H1 (cell line): Measurements from ENCODE around the gene LAD1. TPM values are rescaled to one million over a fixed set of nuclear protein-coding genes. Genes with fewer than 3 reads are reported as not detected.

ENCODE experiments used
- CBX8 ChIP-seq: fragments of 300-800, 300-1000 bp; sonication (generic); IDR thresholded peaks from 2 replicates; pipeline ENCODE4 v1.7.1; 2016; ENCODE audit warnings: low read depth, low read length, borderline replicate concordance
- JUN ChIP-seq: IDR thresholded peaks from 2 replicates; pipeline ENCODE4 v1.6.1; 2011; ENCODE audit warnings: low read depth, mild to moderate bottlenecking, improper control_type of control experiment, low read length
- JUND ChIP-seq: IDR thresholded peaks from 2 replicates; pipeline ENCODE4 v1.6.1; 2011; ENCODE audit warnings: mild to moderate bottlenecking, improper control_type of control experiment, low read length
- POLR2A ChIP-seq, 2 experiments: IDR thresholded peaks; 1 replicate in 1 of 2; 2 replicates in 1 of 2; pipeline ENCODE4 v1.6.1; 2011; ENCODE audit warnings: low read depth in 2 of 2, low read length in 2 of 2, mild to moderate bottlenecking in 2 of 2; ENCODE audit errors: control extremely low read depth in 1 of 2
- RFX5 ChIP-seq: IDR thresholded peaks from 2 replicates; pipeline ENCODE4 v1.6.1; 2011; ENCODE audit warnings: low read depth, low read length, improper control_type of control experiment, borderline replicate concordance
- SP1 ChIP-seq: IDR thresholded peaks from 2 replicates; pipeline ENCODE4 v1.6.1; 2011; ENCODE audit warnings: low read depth, low read length
- SRF ChIP-seq: IDR thresholded peaks from 2 replicates; pipeline ENCODE4 v1.6.1; 2011; ENCODE audit warnings: mild to moderate bottlenecking, low read depth, low read length, moderate library complexity
- polyA plus RNA-seq, 7 experiments: library from polyadenylated mRNA; depleted of rRNA in 3 of 7; stranded (reverse) in 5 of 7; unstranded in 2 of 7; fragments of >200 nt in 5 of 7; fragments of 200-250 nt in 2 of 7; gene quantifications; 1 replicate in 5 of 7; 2 replicates in 1 of 7; 4 replicates in 1 of 7; pipeline versions ENCODE4 v1.2.1 to v1.2.3, GENCODE V29; 2011 to 2013; ENCODE audit warnings: missing spikeins in 2 of 7, mixed read lengths in 2 of 7
- total RNA-seq: library from RNA; stranded (reverse); fragmentation: NEBNext Ultra II Directional; extraction: Animal tissue kit (Norgen Biotek cat#: 25700); gene quantifications from 2 replicates; pipeline ENCODE4 v1.2.1, GENCODE V29; 2021
- TF ChIP-seq, protein P1 (sequence below): fragments of 300-600 bp; sonication (generic); IDR thresholded peaks from 2 replicates; pipeline ENCODE4 v1.7.1; 2012; ENCODE audit warnings: low read length, moderate library complexity, mild to moderate bottlenecking, inconsistent platforms; ENCODE audit not compliant: insufficient replicate concordance

The LAD1 gene
- total and polyA plus RNA-seq, 2 of the 8 experiments (the other 6 are each of a cell fraction or from before 2014, with no cell fraction given), result 9.3 to 32.8 TPM

DNA sequence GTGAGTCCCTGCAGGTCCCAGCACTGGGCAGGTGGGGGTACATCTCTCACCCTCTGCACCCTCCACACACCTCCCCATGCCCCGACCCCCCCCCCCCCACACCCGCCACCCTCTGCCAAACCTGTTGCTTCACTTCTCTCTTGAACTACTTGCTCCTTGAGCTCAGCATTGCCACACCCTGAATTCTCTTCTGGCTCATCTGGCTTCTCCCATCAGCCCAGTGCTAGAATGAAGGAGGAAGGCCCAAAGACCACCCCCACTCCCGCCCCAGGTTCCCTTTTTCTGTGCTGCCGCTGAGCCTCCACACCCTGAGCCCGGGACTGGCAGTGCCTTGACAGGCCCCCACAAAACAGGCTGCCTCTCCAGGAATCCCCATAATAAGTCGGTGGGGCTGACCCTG, 28.8 kb upstream of the LAD1 start (continued):
- TF ChIP-seq, protein P1, sequence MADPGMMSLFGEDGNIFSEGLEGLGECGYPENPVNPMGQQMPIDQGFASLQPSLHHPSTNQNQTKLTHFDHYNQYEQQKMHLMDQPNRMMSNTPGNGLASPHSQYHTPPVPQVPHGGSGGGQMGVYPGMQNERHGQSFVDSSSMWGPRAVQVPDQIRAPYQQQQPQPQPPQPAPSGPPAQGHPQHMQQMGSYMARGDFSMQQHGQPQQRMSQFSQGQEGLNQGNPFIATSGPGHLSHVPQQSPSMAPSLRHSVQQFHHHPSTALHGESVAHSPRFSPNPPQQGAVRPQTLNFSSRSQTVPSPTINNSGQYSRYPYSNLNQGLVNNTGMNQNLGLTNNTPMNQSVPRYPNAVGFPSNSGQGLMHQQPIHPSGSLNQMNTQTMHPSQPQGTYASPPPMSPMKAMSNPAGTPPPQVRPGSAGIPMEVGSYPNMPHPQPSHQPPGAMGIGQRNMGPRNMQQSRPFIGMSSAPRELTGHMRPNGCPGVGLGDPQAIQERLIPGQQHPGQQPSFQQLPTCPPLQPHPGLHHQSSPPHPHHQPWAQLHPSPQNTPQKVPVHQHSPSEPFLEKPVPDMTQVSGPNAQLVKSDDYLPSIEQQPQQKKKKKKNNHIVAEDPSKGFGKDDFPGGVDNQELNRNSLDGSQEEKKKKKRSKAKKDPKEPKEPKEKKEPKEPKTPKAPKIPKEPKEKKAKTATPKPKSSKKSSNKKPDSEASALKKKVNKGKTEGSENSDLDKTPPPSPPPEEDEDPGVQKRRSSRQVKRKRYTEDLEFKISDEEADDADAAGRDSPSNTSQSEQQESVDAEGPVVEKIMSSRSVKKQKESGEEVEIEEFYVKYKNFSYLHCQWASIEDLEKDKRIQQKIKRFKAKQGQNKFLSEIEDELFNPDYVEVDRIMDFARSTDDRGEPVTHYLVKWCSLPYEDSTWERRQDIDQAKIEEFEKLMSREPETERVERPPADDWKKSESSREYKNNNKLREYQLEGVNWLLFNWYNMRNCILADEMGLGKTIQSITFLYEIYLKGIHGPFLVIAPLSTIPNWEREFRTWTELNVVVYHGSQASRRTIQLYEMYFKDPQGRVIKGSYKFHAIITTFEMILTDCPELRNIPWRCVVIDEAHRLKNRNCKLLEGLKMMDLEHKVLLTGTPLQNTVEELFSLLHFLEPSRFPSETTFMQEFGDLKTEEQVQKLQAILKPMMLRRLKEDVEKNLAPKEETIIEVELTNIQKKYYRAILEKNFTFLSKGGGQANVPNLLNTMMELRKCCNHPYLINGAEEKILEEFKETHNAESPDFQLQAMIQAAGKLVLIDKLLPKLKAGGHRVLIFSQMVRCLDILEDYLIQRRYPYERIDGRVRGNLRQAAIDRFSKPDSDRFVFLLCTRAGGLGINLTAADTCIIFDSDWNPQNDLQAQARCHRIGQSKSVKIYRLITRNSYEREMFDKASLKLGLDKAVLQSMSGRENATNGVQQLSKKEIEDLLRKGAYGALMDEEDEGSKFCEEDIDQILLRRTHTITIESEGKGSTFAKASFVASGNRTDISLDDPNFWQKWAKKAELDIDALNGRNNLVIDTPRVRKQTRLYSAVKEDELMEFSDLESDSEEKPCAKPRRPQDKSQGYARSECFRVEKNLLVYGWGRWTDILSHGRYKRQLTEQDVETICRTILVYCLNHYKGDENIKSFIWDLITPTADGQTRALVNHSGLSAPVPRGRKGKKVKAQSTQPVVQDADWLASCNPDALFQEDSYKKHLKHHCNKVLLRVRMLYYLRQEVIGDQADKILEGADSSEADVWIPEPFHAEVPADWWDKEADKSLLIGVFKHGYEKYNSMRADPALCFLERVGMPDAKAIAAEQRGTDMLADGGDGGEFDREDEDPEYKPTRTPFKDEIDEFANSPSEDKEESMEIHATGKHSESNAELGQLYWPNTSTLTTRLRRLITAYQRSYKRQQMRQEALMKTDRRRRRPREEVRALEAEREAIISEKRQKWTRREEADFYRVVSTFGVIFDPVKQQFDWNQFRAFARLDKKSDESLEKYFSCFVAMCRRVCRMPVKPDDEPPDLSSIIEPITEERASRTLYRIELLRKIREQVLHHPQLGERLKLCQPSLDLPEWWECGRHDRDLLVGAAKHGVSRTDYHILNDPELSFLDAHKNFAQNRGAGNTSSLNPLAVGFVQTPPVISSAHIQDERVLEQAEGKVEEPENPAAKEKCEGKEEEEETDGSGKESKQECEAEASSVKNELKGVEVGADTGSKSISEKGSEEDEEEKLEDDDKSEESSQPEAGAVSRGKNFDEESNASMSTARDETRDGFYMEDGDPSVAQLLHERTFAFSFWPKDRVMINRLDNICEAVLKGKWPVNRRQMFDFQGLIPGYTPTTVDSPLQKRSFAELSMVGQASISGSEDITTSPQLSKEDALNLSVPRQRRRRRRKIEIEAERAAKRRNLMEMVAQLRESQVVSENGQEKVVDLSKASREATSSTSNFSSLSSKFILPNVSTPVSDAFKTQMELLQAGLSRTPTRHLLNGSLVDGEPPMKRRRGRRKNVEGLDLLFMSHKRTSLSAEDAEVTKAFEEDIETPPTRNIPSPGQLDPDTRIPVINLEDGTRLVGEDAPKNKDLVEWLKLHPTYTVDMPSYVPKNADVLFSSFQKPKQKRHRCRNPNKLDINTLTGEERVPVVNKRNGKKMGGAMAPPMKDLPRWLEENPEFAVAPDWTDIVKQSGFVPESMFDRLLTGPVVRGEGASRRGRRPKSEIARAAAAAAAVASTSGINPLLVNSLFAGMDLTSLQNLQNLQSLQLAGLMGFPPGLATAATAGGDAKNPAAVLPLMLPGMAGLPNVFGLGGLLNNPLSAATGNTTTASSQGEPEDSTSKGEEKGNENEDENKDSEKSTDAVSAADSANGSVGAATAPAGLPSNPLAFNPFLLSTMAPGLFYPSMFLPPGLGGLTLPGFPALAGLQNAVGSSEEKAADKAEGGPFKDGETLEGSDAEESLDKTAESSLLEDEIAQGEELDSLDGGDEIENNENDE, result no peak
- TF ChIP-seq RFX5, result no peak
- no peak for TF ChIP-seq CBX8
- TF ChIP-seq POLR2A (IDR thresholded peaks at IDR 0.05; ENCODE audit: control extremely low read depth in 1 of 2, low read depth in 2 of 2, low read length in 2 of 2), result no peak
- TF ChIP-seq JUN, result no peak
- TF ChIP-seq SRF, result no peak
- TF ChIP-seq JUND, result no peak
- no peak for TF ChIP-seq SP1
